ENCODE measurements around the gene SHC3.

DNA sequence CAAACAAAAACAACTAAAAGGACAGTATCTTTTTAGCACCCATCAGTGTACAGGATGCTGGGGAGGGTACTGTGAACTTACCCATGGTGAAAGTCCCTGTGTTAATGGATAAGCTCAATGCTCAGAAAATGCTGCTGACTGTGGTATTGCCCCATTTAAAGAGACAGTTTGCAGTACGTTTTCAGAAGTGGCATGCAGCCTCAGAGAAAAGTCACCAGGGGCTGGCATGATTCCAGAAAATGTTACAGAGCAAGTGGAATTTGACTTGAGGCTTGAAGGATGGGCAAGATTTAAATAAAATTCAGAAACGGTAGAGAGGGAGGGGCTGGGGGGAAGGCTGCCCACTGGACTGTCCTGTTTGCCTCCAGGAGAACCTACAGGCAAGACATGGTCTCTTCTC is 180.1 kb downstream of the SHC3 start:
- TF ChIP-seq GATA3 (IDR thresholded peaks at IDR 0.05; ENCODE audit: low read depth, low read length) (no peak), GATA2 (IDR thresholded peaks at IDR 0.05; ENCODE audit: low read depth, low read length) (no peak)
